ENCODE data around the gene TMX4.

DNA sequence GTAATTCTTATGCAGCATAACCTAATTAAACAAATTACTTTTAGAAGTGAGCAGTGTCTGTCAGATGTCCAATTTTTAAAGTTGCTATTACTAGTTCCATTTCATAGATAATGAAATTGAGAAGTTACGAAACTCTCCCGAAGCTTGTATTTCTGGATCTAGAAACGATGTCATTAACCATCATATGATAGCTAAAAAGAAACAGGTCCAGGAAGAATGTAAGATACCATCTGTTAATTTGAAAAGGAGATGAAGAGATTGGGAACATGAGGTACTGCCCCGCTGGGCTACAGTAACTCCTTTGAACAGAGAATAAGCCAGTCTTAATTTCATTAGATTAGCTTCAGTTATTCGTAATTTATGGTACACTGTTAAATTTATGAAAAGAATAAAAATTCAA, 47.5 kb upstream of the TMX4 start:
- no peak for TF ChIP-seq EZH2 (IDR thresholded peaks at IDR 0.05; ENCODE audit: low read length, unreplicated experiment)
- TF ChIP-seq, protein P1, sequence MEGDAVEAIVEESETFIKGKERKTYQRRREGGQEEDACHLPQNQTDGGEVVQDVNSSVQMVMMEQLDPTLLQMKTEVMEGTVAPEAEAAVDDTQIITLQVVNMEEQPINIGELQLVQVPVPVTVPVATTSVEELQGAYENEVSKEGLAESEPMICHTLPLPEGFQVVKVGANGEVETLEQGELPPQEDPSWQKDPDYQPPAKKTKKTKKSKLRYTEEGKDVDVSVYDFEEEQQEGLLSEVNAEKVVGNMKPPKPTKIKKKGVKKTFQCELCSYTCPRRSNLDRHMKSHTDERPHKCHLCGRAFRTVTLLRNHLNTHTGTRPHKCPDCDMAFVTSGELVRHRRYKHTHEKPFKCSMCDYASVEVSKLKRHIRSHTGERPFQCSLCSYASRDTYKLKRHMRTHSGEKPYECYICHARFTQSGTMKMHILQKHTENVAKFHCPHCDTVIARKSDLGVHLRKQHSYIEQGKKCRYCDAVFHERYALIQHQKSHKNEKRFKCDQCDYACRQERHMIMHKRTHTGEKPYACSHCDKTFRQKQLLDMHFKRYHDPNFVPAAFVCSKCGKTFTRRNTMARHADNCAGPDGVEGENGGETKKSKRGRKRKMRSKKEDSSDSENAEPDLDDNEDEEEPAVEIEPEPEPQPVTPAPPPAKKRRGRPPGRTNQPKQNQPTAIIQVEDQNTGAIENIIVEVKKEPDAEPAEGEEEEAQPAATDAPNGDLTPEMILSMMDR (conservative IDR thresholded peaks at IDR 0.05; ENCODE audit: low read depth, low read length): no peak

All from PC-3 (cell line).